ENCODE data around the gene GUCY1B1. TPM values are rescaled to one million over a fixed set of nuclear protein-coding genes. Genes with fewer than 3 reads are reported as not detected.

Gene GUCY1B1
- total RNA-seq, 1 experiment from 2014 or later, result 7.6 TPM

Other genes with a start within 250 kb of the GUCY1B1 start
- 1.00 and 1.4 TPM in 2 replicates for gene GUCY1A1, start 92.2 kb upstream of the GUCY1B1 start, total RNA-seq (2014; rRNA removed; shearing (Covaris generic))
- not detected in 2 replicates for gene ASIC5, start 107.3 kb downstream of the GUCY1B1 start, total RNA-seq (2014; rRNA removed; shearing (Covaris generic))
- gene TDO2, start 144.7 kb downstream of the GUCY1B1 start, total RNA-seq (2014; rRNA removed; shearing (Covaris generic)), result 0.50 and 1.0 TPM in 2 replicates
- 0.53 and 1.1 TPM in 2 replicates for gene CTSO, start 194.8 kb downstream of the GUCY1B1 start, total RNA-seq (2014; rRNA removed; shearing (Covaris generic))